HEK293 (cell line): ENCODE data around the gene MTG1.

ENCODE experiments used
- CTCF ChIA-PET: fragments of 350-600 bp; formaldehyde crosslinking; extraction: SDS; loops from one replicate; lab custom pipeline; 2021; ENCODE audit warnings: antibody characterized with exemption; lab: Yijun Ruan, JAX
- POLR2A ChIA-PET: fragments of 300-600 bp; formaldehyde crosslinking; extraction: SDS; loops from one replicate; lab custom pipeline; 2020; ENCODE audit warnings: antibody characterized with exemption, inconsistent platforms; lab: Yijun Ruan, JAX
- H3K27ac ChIP-seq: fragments of 200-500 bp; sonication (Bioruptor generic); 2 replicates; pipeline ENCODE4 v1.5.1; 2014; ENCODE audit warnings: low read depth, low read length, control low read depth, inconsistent platforms; ENCODE audit errors: extremely low read depth
- H3K36me3 ChIP-seq, 2 experiments: fragments of 200-500 bp in 1 of 2; sonication (Bioruptor generic) in 1 of 2; 1 replicate in 1 of 2; 2 replicates in 1 of 2; pipeline ENCODE4 v1.5.1; 2014 to 2017; ENCODE audit warnings: inconsistent platforms in 2 of 2, low read length in 2 of 2; ENCODE audit not compliant: control insufficient read depth in 2 of 2, insufficient read depth in 1 of 2
- H3K4me1 ChIP-seq: fragments of 200-500 bp; sonication (Bioruptor generic); 2 replicates; pipeline ENCODE4 v1.5.1; 2014; ENCODE audit warnings: mild to moderate bottlenecking, low read length, inconsistent platforms; ENCODE audit not compliant: control insufficient read depth, insufficient read depth
- H3K4me3 ChIP-seq: 2 replicates; pipeline ENCODE4 v1.5.1; 2011; ENCODE audit warnings: low read depth, mild to moderate bottlenecking, control low read depth, low read length, moderate library complexity
- H3K9me3 ChIP-seq: fragments of 200-500 bp; sonication (Bioruptor generic); 2 replicates; pipeline ENCODE4 v1.5.1; 2014; ENCODE audit warnings: low read depth, low read length, inconsistent platforms; ENCODE audit not compliant: control insufficient read depth, insufficient read depth
- EGR2 ChIP-seq: fragments of 450-650 bp; formaldehyde crosslinking; IDR thresholded peaks from 2 replicates; pipeline ENCODE4 v1.5.1; 2016; ENCODE audit warnings: low read depth, missing biosample characterization, missing genetic modification characterization
- HOXD13 ChIP-seq: sonication (generic); formaldehyde crosslinking; IDR thresholded peaks from 2 replicates; pipeline ENCODE4 v1.8.0; 2022; ENCODE audit warnings: missing genetic modification reagents, borderline replicate concordance
- OVOL3 ChIP-seq: fragments of 450-650 bp; formaldehyde crosslinking; IDR thresholded peaks from 2 replicates; pipeline ENCODE4 v1.5.1; 2016; ENCODE audit warnings: missing biosample characterization, missing genetic modification characterization
- PRDM6 ChIP-seq: fragments of 450-650 bp; formaldehyde crosslinking; IDR thresholded peaks from 2 replicates; pipeline ENCODE4 v1.5.1; 2017; ENCODE audit warnings: missing biosample characterization, missing genetic modification characterization
- REPIN1 ChIP-seq: fragments of 450-650 bp; formaldehyde crosslinking; IDR thresholded peaks from 2 replicates; pipeline ENCODE4 v1.5.1; 2017; ENCODE audit warnings: missing biosample characterization, missing genetic modification characterization, low read depth
- TCF7L2 ChIP-seq: IDR thresholded peaks from 2 replicates; pipeline ENCODE4 v1.6.1; 2011; ENCODE audit warnings: low read depth, mild to moderate bottlenecking, inconsistent platforms, low read length, moderate library complexity, borderline replicate concordance
- YY2 ChIP-seq: fragments of 450-650 bp; formaldehyde crosslinking; IDR thresholded peaks from 2 replicates; pipeline ENCODE4 v1.5.1; 2016; ENCODE audit warnings: missing biosample characterization, missing genetic modification characterization
- ZNF114 ChIP-seq: fragments of 450-650 bp; formaldehyde crosslinking; IDR thresholded peaks from 2 replicates; pipeline ENCODE4 v1.5.0; 2017; ENCODE audit warnings: missing biosample characterization, missing genetic modification characterization
- ZNF19 ChIP-seq: fragments of 450-650 bp; formaldehyde crosslinking; IDR thresholded peaks from 2 replicates; pipeline ENCODE4; 2016; ENCODE audit warnings: missing biosample characterization, missing genetic modification characterization, low read depth
- ZNF202 ChIP-seq: fragments of 450-650 bp; formaldehyde crosslinking; IDR thresholded peaks from 2 replicates; pipeline ENCODE4 v1.5.1; 2016; ENCODE audit warnings: missing biosample characterization, missing genetic modification characterization, borderline replicate concordance
- ZNF214 ChIP-seq: fragments of 450-650 bp; formaldehyde crosslinking; IDR thresholded peaks from 2 replicates; pipeline ENCODE4 v1.5.1; 2017; ENCODE audit warnings: missing biosample characterization, mild to moderate bottlenecking, missing genetic modification characterization, borderline replicate concordance
- ZNF223 ChIP-seq: fragments of 450-650 bp; formaldehyde crosslinking; IDR thresholded peaks from 2 replicates; pipeline ENCODE4 v1.5.1; 2016; ENCODE audit warnings: missing biosample characterization, missing genetic modification characterization
- ZNF248 ChIP-seq: fragments of 450-650 bp; formaldehyde crosslinking; IDR thresholded peaks from 2 replicates; pipeline ENCODE4 v1.5.1; 2017; ENCODE audit warnings: missing biosample characterization, missing genetic modification characterization
- ZNF341 ChIP-seq: fragments of 450-650 bp; formaldehyde crosslinking; IDR thresholded peaks from 2 replicates; pipeline ENCODE4; 2016; ENCODE audit warnings: low read depth, missing biosample characterization, missing genetic modification characterization
- ZNF354C ChIP-seq: fragments of 450-650 bp; formaldehyde crosslinking; IDR thresholded peaks from 2 replicates; pipeline ENCODE4 v1.5.1; 2016; ENCODE audit warnings: missing biosample characterization, missing genetic modification characterization, low read depth, borderline replicate concordance
- ZNF473 ChIP-seq: fragments of 450-650 bp; formaldehyde crosslinking; IDR thresholded peaks from 2 replicates; pipeline ENCODE4 v1.5.1; 2017; ENCODE audit warnings: missing biosample characterization, missing genetic modification characterization
- ZNF513 ChIP-seq: fragments of 450-650 bp; IDR thresholded peaks from 2 replicates; pipeline ENCODE4 v1.5.1; 2018; ENCODE audit warnings: missing biosample characterization, missing genetic modification characterization
- ZNF768 ChIP-seq: fragments of 450-650 bp; formaldehyde crosslinking; IDR thresholded peaks from 2 replicates; pipeline ENCODE4 v1.5.1; 2018; ENCODE audit warnings: missing biosample characterization, mild to moderate bottlenecking, missing genetic modification characterization
- ZNF777 ChIP-seq: fragments of 450-650 bp; formaldehyde crosslinking; IDR thresholded peaks from 2 replicates; pipeline ENCODE4 v1.5.1; 2017; ENCODE audit warnings: missing biosample characterization, missing genetic modification characterization, borderline replicate concordance
- ZXDB ChIP-seq: fragments of 450-650 bp; formaldehyde crosslinking; IDR thresholded peaks from 2 replicates; pipeline ENCODE4 v1.5.1; 2016; ENCODE audit warnings: missing biosample characterization, missing genetic modification characterization
- TF ChIP-seq, protein P1 (sequence below): fragments of 450-650 bp; formaldehyde crosslinking; IDR thresholded peaks from 2 replicates; pipeline ENCODE4 v1.5.1; 2016; ENCODE audit warnings: missing biosample characterization, missing genetic modification characterization
- TF ChIP-seq, protein P2 (sequence below): IDR thresholded peaks from 2 replicates; pipeline ENCODE4 v1.6.1; 2011; ENCODE audit warnings: mild to moderate bottlenecking, low read depth, low read length, borderline replicate concordance
- TF ChIP-seq, protein P3 (sequence below): fragments of 450-650 bp; formaldehyde crosslinking; IDR thresholded peaks from 2 replicates; pipeline ENCODE4 v1.5.1; 2016; ENCODE audit warnings: missing biosample characterization, missing genetic modification characterization

The MTG1 gene

DNA sequence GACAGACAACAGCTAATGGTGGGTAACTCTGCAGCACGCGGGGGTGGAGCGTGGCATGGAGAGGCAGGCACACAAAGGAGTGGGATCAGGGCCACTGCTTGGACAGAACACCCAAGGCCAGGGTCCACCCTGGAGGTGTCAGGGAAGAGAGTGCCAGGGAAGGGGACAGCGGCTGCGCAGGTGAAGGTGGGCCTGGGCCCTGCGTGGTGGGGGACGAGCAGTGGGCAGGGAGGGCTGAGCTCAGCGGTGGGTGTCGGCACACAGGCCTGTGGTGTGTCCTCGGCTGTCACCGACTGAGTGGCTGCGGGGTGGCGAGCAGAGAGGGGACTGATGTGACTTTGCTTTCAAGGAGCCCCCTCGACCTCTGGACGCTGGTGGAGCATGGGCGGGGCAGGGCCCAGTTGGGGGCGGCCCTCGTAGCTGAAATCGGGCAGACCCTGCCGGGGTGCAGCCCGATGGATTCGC is 51.3 kb downstream of the MTG1 start (continued):
- TF ChIP-seq, protein P1, sequence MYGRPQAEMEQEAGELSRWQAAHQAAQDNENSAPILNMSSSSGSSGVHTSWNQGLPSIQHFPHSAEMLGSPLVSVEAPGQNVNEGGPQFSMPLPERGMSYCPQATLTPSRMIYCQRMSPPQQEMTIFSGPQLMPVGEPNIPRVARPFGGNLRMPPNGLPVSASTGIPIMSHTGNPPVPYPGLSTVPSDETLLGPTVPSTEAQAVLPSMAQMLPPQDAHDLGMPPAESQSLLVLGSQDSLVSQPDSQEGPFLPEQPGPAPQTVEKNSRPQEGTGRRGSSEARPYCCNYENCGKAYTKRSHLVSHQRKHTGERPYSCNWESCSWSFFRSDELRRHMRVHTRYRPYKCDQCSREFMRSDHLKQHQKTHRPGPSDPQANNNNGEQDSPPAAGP (tag by site-specific recombination), result no peak
- TF ChIP-seq REPIN1 (tag by site-specific recombination), result no peak
- TF ChIP-seq TCF7L2, result no peak
- TF ChIP-seq ZNF354C (tag by site-specific recombination), result no peak
- no peak for TF ChIP-seq ZNF248 (tag by site-specific recombination)
- TF ChIP-seq ZNF473 (tag by site-specific recombination), result no peak

DNA sequence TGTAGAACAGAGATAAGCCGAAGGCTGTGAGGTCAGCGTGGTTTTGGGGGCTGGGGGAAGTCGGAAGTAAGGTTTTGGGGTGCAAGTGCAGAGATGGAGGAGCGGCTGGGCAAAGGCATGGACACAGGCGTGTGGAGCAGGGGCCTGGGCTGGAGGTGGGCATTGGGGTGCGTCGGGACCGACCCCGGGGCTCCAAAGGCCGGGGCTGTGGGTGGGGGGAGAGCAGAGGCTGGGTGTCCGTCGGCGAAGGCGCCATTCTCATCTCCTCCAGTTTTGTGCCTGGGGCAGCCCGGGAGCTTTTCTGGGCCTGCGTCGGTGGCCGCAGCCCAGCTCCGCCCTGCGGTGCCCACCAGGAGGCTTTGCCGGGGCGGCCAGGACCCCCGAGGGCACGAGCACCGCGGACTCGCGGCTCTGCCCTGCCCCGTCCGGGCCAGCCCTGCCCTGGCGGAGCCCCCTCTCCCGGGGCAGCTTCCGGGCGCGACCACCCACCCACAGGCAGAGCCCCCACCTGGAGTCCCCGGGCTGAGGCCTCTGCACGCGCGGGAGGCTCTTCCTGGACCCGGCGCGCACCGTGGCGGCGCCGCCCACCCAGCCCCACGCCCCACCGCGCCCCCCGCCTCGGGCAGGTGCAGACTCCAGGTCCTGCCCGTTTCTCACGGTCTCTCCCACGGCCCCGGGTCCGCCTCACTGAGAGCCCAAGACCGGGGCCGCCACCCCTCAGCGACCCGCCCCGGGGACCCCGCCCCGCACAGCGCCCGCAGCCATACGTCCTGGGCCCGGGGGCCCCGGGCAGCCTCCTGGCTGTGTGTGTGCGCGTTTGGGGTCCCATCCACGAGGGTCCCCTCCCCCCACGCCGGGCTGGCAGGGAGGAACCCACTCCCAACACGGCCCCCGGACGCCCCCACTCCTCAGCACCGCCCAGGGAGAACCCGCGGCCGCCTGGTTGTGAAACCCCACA is 52.1 kb downstream of the MTG1 start:
- no peaks in the 10 kb centered on the region for H3K9me3 ChIP-seq
- ChIA-PET CTCF (no interaction called here), POLR2A (no interaction called here)
- H3K4me3 ChIP-seq, result no peak overlapping the region
- no peaks in the 10 kb centered on the region for H3K4me1 ChIP-seq
- TF ChIP-seq ZNF214 (tag by site-specific recombination), result no peak
- TF ChIP-seq ZNF202 (tag by site-specific recombination), result no peak
- no peak for TF ChIP-seq ZNF341 (tag by site-specific recombination)
- TF ChIP-seq, protein P2, sequence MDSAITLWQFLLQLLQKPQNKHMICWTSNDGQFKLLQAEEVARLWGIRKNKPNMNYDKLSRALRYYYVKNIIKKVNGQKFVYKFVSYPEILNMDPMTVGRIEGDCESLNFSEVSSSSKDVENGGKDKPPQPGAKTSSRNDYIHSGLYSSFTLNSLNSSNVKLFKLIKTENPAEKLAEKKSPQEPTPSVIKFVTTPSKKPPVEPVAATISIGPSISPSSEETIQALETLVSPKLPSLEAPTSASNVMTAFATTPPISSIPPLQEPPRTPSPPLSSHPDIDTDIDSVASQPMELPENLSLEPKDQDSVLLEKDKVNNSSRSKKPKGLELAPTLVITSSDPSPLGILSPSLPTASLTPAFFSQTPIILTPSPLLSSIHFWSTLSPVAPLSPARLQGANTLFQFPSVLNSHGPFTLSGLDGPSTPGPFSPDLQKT, result no peak
- TF ChIP-seq ZNF19 (tag by site-specific recombination), result no peak
- no peak for TF ChIP-seq YY2 (tag by site-specific recombination)
- no peak for TF ChIP-seq ZNF777 (tag by site-specific recombination)
- TF ChIP-seq ZNF223 (tag by site-specific recombination), result no peak
- no peak for TF ChIP-seq PRDM6 (tag by site-specific recombination)
- TF ChIP-seq ZNF114 (tag by site-specific recombination), result no peak
- peaks cover 0 to 7% of the 10 kb centered on the region in 2 experiments; a peak in 1 of 3 replicates for H3K36me3 ChIP-seq
- no peak overlapping the region for H3K27ac ChIP-seq

DNA sequence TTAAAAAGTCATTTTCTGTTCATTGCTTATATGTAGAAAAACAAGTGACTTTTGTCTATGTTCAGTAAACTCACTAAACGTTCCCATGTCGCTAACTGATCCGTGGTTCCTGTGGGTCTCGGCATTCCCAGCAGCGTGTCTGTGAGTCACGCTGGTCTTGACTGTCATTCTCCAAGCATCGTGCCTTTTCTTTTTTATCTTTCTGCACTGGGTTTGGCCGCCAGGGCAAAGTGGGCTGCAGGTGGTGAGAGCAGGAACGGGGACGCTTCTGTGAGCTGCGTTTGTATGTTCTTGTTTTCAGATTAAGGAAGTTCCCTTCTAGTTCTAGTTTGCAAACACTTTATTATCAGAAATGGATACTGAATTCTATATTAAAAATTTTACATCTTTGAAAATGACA is 53.0 kb downstream of the MTG1 start:
- H3K27ac ChIP-seq, result no peak overlapping the region
- H3K36me3 ChIP-seq, result peaks cover 0 to 7% of the 10 kb centered on the region in 2 experiments; a peak in 1 of 3 replicates
- ChIA-PET CTCF (interaction anchor here (0.6 kb wide), 1 partner anchor 189 kb away, joined by 3 read pairs; no protein-coding TSS in a partner anchor), POLR2A (no interaction called here)
- H3K9me3 ChIP-seq, result no peaks in the 10 kb centered on the region
- no peak overlapping the region for H3K4me3 ChIP-seq
- no peaks in the 10 kb centered on the region for H3K4me1 ChIP-seq
- TF ChIP-seq ZNF513 (tag by site-specific recombination) (no peak), OVOL3 (tag by site-specific recombination) (no peak), HOXD13 (CRISPR knock-in tag) (no peak), ZNF768 (tag by site-specific recombination) (no peak), ZXDB (tag by site-specific recombination) (no peak), EGR2 (tag by site-specific recombination) (no peak)
- TF ChIP-seq, protein P3, sequence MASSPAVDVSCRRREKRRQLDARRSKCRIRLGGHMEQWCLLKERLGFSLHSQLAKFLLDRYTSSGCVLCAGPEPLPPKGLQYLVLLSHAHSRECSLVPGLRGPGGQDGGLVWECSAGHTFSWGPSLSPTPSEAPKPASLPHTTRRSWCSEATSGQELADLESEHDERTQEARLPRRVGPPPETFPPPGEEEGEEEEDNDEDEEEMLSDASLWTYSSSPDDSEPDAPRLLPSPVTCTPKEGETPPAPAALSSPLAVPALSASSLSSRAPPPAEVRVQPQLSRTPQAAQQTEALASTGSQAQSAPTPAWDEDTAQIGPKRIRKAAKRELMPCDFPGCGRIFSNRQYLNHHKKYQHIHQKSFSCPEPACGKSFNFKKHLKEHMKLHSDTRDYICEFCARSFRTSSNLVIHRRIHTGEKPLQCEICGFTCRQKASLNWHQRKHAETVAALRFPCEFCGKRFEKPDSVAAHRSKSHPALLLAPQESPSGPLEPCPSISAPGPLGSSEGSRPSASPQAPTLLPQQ (tag by site-specific recombination), result no peak
